ENCODE data around the gene TBC1D10A.

Gene TBC1D10A

GRCh38 chr22:30244641-30245040 is 82.1 kb downstream of the TBC1D10A start:
- no peak overlapping the region for H3K4me3 ChIP-seq (ENCODE audit: low read depth, low read length)
- no peak for DNase-seq (ENCODE audit: low read depth)
- no peak for TF ChIP-seq CTCF (IDR thresholded peaks at IDR 0.05; ENCODE audit: low read depth, low read length, missing control alignments)

GRCh38 chr22:30244066-30244465 is 82.7 kb downstream of the TBC1D10A start:
- DNase-seq (ENCODE audit: low read depth): no peak
- no peak overlapping the region for H3K4me3 ChIP-seq (ENCODE audit: low read depth, low read length)
- no peak for TF ChIP-seq CTCF (IDR thresholded peaks at IDR 0.05; ENCODE audit: low read depth, low read length, missing control alignments)

GRCh38 chr22:30243661-30244060 is 83.1 kb downstream of the TBC1D10A start:
- H3K4me3 ChIP-seq (ENCODE audit: low read depth, low read length): no peak overlapping the region
- no peak for DNase-seq (ENCODE audit: low read depth)
- TF ChIP-seq CTCF (IDR thresholded peaks at IDR 0.05; ENCODE audit: low read depth, low read length, missing control alignments): no peak
